Suprapubic skin (tissue), 4 donors: ENCODE results near the gene BASP1. TPM values are rescaled to one million over a fixed set of nuclear protein-coding genes. Genes with fewer than 3 reads are reported as not detected.

Source experiments
- DNase-seq, 2 donors: peaks; one replicate each; pipeline ENCODE4 v3.0.0-alpha.2; 2019; ENCODE audit warnings: low spot score in 2 of 2
- H3K27ac ChIP-seq: fragments of 200-600 bp; sonication (generic); one replicate; pipeline ENCODE4 v1.5.1; 2019
- H3K27me3 ChIP-seq: fragments of 200-600 bp; sonication (generic); one replicate; pipeline ENCODE4 v1.5.1; 2019
- H3K36me3 ChIP-seq: fragments of 200-600 bp; sonication (generic); one replicate; pipeline ENCODE4 v1.5.1; 2019
- H3K4me1 ChIP-seq: fragments of 200-600 bp; sonication (generic); one replicate; pipeline ENCODE4 v1.5.1; 2019
- H3K4me3 ChIP-seq: fragments of 200-600 bp; sonication (generic); one replicate; pipeline ENCODE4 v1.5.1; 2019; ENCODE audit warnings: mild to moderate bottlenecking
- H3K9me3 ChIP-seq: fragments of 200-600 bp; sonication (generic); one replicate; pipeline ENCODE4 v1.5.1; 2019
- EP300 ChIP-seq: sonication (generic); formaldehyde crosslinking; IDR thresholded peaks from one replicate; pipeline ENCODE4 v1.6.1; 2017; ENCODE audit warnings: antibody characterized with exemption
- POLR2A ChIP-seq, 2 donors: fragments of 450-650 bp; IDR thresholded peaks; one replicate each; pipeline ENCODE4 v1.6.1; 2017; ENCODE audit warnings: antibody characterized with exemption in 2 of 2, mild to moderate bottlenecking in 2 of 2, moderate library complexity in 2 of 2
- POLR2AphosphoS5 ChIP-seq, 3 donors: sonication (generic); formaldehyde crosslinking; IDR thresholded peaks; one replicate each; pipeline ENCODE4 v1.6.1; 2017; ENCODE audit warnings: antibody characterized with exemption in 3 of 3
- WGBS: methylation state at CpG from one replicate; pipeline ENCODE4 v1.1.5; 2018; 5-methylcytosine and 5-hydroxymethylcytosine counted together
- total RNA-seq, 4 donors: library from RNA; depleted of rRNA; stranded (reverse); fragments of >200 nt; gene quantifications; one replicate each; pipeline ENCODE4 v1.1.0, GENCODE V29; 2016
- TF ChIP-seq, protein P1 (sequence below), 2 donors: fragments of 200-600 bp in 1 of 2; fragments of 450-650 bp in 1 of 2; sonication (generic) in 1 of 2; IDR thresholded peaks; one replicate each; pipeline ENCODE4 v1.5.1; 2016 to 2019; ENCODE audit warnings: antibody characterized with exemption in 2 of 2, mild to moderate bottlenecking in 1 of 2, moderate library complexity in 1 of 2

The BASP1 gene
- total RNA-seq, 4 donors from 2014 or later: 20.7 to 31.9 (median 26.2) TPM

DNA sequence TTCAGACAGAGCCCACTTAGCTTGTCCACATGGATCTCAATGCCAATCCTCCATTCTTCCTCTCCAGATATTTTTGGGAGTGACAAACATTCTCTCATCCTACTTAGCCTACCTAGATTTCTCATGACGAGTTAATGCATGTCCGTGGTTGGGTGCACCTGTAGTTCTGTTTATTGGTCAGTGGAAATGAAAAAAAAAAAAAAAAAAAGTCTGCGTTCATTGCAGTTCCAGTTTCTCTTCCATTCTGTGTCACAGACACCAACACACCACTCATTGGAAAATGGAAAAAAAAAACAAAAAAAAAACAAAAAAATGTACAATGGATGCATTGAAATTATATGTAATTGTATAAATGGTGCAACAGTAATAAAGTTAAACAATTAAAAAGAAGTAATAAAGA lies 59.0 kb downstream of the BASP1 start:
- Histone ChIP-seq H3K9me3 (no peaks in the 10 kb centered on the region), H3K36me3 (peaks cover 9% of the 10 kb centered on the region), H3K27me3 (no peaks in the 10 kb centered on the region), H3K27ac (no peak overlapping the region), H3K4me1 (no peaks in the 10 kb centered on the region), H3K4me3 (no peak overlapping the region)
- DNase-seq: no peak
- TF ChIP-seq, protein P1, sequence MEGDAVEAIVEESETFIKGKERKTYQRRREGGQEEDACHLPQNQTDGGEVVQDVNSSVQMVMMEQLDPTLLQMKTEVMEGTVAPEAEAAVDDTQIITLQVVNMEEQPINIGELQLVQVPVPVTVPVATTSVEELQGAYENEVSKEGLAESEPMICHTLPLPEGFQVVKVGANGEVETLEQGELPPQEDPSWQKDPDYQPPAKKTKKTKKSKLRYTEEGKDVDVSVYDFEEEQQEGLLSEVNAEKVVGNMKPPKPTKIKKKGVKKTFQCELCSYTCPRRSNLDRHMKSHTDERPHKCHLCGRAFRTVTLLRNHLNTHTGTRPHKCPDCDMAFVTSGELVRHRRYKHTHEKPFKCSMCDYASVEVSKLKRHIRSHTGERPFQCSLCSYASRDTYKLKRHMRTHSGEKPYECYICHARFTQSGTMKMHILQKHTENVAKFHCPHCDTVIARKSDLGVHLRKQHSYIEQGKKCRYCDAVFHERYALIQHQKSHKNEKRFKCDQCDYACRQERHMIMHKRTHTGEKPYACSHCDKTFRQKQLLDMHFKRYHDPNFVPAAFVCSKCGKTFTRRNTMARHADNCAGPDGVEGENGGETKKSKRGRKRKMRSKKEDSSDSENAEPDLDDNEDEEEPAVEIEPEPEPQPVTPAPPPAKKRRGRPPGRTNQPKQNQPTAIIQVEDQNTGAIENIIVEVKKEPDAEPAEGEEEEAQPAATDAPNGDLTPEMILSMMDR (IDR thresholded peaks at IDR 0.05): no peak
- TF ChIP-seq EP300: no peak
- TF ChIP-seq POLR2AphosphoS5 (IDR thresholded peaks at IDR 0.05): no peak
- no peak for TF ChIP-seq POLR2A (IDR thresholded peaks at IDR 0.05)
- WGBS: 94% methylated on average over 3 of the region's 3 CpGs

DNA sequence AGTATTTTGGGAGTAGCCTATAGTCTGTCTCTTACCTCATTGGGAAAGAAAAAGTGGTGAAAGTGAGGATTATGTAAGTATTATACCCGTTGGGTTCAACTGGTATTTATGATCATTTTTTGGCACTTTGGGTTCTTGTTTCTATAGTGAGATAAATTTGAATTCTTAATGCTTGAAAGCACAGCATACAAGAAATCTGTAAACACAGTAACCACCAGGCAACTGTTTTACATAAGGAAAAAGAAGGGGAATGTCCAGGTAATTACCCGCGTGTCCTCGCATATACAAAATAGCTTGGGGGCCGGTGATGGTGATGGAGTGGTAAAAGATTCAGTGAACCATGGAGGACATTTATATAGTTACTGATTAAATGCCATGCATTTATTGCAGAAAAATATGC lies 60.5 kb downstream of the BASP1 start:
- no peak for TF ChIP-seq POLR2A (IDR thresholded peaks at IDR 0.05)
- TF ChIP-seq, protein P1 (IDR thresholded peaks at IDR 0.05): no peak
- TF ChIP-seq POLR2AphosphoS5 (IDR thresholded peaks at IDR 0.05): no peak
- TF ChIP-seq EP300: no peak
- no peak for DNase-seq
- Histone ChIP-seq H3K27ac (no peak overlapping the region), H3K4me3 (no peak overlapping the region), H3K36me3 (peaks cover 9% of the 10 kb centered on the region), H3K4me1 (no peaks in the 10 kb centered on the region), H3K9me3 (no peaks in the 10 kb centered on the region), H3K27me3 (no peaks in the 10 kb centered on the region)
- 94% methylated on average over 5 of the region's 5 CpGs for WGBS

DNA sequence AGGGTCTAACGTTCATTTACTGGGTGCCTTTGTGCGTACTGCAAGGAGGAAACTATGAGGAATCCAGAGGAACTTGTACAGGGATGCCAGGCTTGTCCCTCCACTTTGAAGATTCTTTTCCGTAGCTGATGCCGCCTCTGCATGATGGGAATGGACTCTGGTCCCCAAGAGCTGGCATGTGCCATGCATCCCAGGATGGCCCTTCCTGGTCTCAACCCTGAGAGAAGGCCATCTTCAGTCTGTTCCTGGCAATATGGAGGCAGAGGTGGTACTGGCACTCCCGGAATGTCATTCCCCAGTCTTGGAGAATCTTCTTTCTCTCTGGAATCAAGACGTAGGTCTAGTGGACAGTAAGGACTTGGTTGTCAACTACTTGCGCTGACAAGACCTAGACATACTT lies 61.5 kb downstream of the BASP1 start:
- Histone ChIP-seq H3K9me3 (no peaks in the 10 kb centered on the region), H3K27me3 (no peaks in the 10 kb centered on the region), H3K4me1 (no peaks in the 10 kb centered on the region), H3K27ac (no peak overlapping the region), H3K4me3 (no peak overlapping the region), H3K36me3 (peaks cover 9% of the 10 kb centered on the region)
- WGBS: 93% methylated on average over 7 of the region's 7 CpGs
- TF ChIP-seq, protein P1 (IDR thresholded peaks at IDR 0.05): no peak
- TF ChIP-seq EP300: no peak
- TF ChIP-seq POLR2A (IDR thresholded peaks at IDR 0.05): no peak
- no peak for TF ChIP-seq POLR2AphosphoS5 (IDR thresholded peaks at IDR 0.05)
- no peak for DNase-seq

DNA sequence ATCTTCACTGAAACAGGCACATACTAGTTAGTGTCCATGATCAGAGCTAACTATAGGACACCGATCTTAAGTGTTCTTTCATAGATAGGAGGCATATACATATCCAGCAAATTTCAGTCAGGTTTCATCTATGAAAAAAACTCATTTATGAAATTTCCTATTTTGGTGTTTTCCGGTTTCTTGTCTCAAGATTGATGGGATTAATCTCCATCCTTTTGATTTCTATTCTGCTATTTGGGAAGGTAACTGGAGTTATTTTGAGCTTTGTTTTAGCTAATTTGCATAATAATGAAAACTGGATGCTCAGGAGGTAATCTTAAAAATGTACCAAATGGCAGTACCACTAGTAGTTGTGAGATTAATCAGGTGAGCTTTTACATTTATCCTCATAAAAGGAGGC lies 62.1 kb downstream of the BASP1 start:
- Histone ChIP-seq H3K27me3 (no peaks in the 10 kb centered on the region), H3K4me3 (no peak overlapping the region), H3K27ac (no peak overlapping the region), H3K36me3 (peaks cover 9% of the 10 kb centered on the region), H3K9me3 (no peaks in the 10 kb centered on the region), H3K4me1 (no peaks in the 10 kb centered on the region)
- no peak for DNase-seq
- WGBS: 98% methylated on average over 2 of the region's 2 CpGs
- TF ChIP-seq POLR2A (IDR thresholded peaks at IDR 0.05) (no peak), POLR2AphosphoS5 (IDR thresholded peaks at IDR 0.05) (no peak), EP300 (no peak)
- TF ChIP-seq, protein P1 (IDR thresholded peaks at IDR 0.05): no peak

DNA sequence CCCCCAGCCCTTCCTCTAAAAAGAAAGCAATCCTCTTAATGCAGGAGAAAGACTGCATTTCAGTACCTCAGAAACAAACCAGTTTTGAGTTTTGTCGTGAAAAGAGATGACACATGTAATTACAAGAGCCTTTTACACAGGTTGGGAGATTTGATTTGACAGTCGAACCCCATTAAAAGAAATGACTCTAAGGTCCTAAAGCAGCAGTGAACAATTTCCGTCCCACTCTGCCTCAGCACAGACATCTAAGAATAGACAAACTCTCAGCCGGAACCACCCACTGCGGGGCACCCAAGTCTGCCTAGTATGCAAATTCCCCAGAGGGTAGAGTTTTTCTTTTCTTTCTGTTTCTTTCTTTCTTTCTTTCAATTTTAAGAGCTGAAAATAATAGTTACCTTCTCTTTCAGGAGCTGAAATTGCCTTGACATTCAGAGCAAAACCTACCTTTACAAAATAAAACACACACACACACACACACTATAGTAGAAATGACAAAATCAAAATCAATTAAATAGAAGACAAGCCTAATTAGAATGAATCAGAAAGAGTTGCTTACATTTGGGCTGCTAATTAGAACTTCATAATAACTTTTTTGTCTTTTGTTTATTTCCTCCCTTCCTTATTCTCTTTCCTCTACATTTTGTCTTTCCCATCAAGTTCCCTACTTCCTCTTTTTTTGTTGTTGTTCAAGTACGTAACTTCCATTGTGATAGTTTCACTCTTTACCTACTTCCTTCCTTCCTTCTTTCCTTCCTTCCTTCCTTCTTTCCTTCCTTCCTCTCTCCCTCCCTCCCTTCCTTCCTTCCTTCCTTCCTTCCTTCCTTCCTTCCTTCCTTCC lies 65.1 kb downstream of the BASP1 start:
- TF ChIP-seq, protein P1 (IDR thresholded peaks at IDR 0.05): no peak
- TF ChIP-seq EP300 (no peak), POLR2AphosphoS5 (IDR thresholded peaks at IDR 0.05) (no peak), POLR2A (IDR thresholded peaks at IDR 0.05) (no peak)
- Histone ChIP-seq H3K27me3 (no peaks in the 10 kb centered on the region), H3K27ac (no peak overlapping the region)

More for the DNA sequence above, 65.1 kb downstream of the BASP1 start:
- no peak for DNase-seq
- H3K9me3 ChIP-seq: no peaks in the 10 kb centered on the region
- no peaks in the 10 kb centered on the region for H3K4me1 ChIP-seq
- WGBS: 32% methylated on average over 6 of the region's 6 CpGs
- no peak overlapping the region for H3K4me3 ChIP-seq
- H3K36me3 ChIP-seq: no peaks in the 10 kb centered on the region
